ENCODE data around the gene TGFBR3L.
A peak's percentile ranks its signal among the peaks of the same experiment; 100 is the strongest.

DNA sequence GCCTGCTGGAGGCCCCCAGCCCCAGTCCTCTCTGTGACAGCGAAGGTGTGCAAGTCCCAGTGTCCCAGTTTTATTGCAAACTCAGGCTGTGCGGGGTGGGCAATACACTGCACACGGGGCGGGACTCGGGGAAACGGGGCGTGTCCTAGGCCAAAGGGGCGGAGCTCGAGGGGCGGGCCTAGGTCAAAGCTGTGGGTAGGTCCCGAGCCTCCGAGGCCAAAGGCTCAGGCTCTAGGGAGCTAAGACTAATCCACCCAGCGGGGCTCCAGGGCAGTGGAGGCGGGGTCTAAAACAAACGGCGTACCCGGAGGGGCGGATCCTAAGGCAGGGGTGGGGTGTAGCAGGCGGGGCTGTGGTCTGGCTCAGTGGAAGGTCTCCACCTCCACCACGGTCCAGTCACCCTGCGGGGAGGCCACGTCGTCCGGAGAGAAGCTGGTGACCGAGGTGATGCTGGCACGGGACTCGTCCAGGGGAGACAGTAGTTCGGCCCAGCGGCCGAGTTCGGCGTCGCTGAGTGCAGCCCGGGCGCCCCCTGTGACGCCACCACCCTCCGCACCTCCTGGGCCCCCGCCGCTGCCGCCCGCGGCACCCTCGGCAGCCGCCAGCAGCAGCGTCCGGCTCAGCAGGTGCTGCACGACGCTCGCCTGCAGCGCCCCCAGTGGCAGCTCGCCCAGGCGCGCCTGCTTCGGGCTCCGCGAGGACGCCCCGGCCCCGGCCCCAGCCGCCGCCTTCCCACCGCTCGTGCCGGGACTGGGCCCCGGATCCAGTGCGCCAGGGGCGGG, 45.8 kb upstream of the TGFBR3L start:
- TF ChIP-seq JUNB (CRISPR knock-in tag; IDR thresholded peaks at IDR 0.05; ENCODE audit: borderline replicate concordance) (no peak), ONECUT2 (CRISPR knock-in tag; IDR thresholded peaks at IDR 0.05) (no peak), ZNF503 (CRISPR knock-in tag; IDR thresholded peaks at IDR 0.05) (no peak)
- TF ChIP-seq, protein P1, sequence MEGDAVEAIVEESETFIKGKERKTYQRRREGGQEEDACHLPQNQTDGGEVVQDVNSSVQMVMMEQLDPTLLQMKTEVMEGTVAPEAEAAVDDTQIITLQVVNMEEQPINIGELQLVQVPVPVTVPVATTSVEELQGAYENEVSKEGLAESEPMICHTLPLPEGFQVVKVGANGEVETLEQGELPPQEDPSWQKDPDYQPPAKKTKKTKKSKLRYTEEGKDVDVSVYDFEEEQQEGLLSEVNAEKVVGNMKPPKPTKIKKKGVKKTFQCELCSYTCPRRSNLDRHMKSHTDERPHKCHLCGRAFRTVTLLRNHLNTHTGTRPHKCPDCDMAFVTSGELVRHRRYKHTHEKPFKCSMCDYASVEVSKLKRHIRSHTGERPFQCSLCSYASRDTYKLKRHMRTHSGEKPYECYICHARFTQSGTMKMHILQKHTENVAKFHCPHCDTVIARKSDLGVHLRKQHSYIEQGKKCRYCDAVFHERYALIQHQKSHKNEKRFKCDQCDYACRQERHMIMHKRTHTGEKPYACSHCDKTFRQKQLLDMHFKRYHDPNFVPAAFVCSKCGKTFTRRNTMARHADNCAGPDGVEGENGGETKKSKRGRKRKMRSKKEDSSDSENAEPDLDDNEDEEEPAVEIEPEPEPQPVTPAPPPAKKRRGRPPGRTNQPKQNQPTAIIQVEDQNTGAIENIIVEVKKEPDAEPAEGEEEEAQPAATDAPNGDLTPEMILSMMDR (CRISPR knock-in tag; IDR thresholded peaks at IDR 0.05), result peak; percentile 70; the same call in 1 of the 2 replicates

Data from HepG2 (cell line).